Stimulated activated CD4-positive, alpha-beta T cell treated with anti-CD3 and anti-CD28 coated beads, Interleukin-2, amount 100 ng/mL, for 24 hours (primary cell): ENCODE results near the gene NFATC3.

Experiments
- DNase-seq, 2 donors: peaks; one replicate each; pipeline ENCODE4 v3.0.0-alpha.2; 2020

The NFATC3 gene

DNA sequence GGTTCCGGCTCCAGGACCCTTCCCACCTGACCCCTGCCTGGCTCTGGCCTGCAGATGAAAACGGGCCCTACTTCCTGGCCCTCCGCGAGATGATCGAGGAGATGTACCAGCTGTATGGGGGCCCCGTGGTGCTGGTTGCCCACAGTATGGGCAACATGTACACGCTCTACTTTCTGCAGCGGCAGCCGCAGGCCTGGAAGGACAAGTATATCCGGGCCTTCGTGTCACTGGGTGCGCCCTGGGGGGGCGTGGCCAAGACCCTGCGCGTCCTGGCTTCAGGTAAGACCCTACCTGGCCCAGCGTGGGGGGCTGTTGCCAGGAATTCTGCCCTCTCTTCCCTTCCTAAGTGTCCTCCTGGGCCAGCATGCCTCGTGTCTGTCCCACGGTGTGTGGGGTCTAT is 170.5 kb downstream of the NFATC3 start:
- DNase-seq = no peak

DNA sequence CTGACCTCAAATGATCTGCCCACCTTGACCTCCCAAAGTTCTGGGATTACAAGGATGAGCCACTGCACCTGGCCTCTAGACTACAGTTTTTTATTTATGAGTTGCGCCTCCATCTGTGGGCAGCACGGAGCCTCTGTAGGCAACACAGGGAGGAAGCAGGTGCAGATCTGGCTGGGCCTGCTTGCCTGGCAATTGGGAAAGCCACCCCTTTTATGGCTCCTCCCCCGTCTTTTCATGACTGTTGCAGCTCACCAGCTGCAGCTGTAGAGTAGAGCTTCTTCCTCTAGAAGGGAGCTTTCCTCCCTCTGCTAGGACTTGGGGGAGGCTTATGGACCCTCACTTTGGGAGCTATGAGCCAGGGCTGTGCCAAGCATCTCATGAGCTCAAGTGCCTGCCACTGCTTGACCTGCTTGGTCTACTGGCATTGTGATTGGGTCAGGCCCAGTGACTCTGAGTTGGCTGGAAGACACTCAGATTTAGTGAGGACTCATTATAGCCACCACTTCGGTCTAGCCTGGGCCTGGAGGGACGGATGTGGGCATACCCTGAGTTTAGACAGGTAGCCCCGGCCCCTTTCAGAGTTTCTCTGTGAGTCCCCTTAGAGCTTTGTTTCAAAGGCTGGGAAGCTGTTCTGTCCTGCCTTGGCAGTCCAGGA is 172.2 kb downstream of the NFATC3 start:
- no peak for DNase-seq

DNA sequence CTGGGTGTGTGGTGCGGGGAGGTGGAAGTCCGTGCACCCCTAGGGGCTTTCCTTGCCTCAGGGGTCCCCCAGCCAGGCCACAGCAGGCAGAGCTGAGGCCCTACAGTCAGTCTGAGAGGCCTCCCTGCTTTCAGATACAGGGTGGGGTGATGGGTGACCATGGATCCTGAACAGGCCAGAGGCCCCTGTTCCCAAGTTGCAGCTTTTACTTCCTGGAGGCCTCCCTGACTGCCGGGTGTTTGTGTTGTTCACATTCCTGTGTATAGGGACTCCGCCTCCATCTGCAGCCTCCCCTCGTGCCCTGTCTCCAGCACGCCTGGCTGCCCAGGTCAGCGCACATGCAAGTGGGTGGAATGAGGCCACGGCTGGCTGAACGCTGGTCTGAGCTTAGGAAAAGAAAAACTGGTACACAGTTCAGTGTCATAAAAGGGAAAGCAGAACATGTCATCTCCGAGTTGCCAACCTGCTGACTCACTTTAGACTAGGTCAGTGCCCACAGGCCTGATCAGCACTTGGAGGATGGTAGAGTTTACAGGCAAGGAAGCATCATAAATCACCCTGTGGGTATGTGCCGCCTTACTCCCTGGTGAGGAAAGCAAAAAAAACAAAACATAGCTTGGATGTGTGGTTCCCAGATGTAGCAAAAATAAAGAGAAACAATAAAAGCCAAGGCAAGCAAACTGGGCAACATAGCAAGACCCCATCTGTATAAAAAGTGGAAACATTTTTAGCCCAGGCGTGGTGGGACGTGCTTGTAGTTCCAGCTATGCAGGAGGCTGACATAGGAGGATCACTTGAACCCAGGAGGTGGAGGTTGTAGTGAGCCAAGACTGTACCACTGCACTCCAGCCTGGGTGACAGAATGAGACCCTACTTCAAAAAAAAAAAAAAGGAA is 173.0 kb downstream of the NFATC3 start:
- DNase-seq = no peak

DNA sequence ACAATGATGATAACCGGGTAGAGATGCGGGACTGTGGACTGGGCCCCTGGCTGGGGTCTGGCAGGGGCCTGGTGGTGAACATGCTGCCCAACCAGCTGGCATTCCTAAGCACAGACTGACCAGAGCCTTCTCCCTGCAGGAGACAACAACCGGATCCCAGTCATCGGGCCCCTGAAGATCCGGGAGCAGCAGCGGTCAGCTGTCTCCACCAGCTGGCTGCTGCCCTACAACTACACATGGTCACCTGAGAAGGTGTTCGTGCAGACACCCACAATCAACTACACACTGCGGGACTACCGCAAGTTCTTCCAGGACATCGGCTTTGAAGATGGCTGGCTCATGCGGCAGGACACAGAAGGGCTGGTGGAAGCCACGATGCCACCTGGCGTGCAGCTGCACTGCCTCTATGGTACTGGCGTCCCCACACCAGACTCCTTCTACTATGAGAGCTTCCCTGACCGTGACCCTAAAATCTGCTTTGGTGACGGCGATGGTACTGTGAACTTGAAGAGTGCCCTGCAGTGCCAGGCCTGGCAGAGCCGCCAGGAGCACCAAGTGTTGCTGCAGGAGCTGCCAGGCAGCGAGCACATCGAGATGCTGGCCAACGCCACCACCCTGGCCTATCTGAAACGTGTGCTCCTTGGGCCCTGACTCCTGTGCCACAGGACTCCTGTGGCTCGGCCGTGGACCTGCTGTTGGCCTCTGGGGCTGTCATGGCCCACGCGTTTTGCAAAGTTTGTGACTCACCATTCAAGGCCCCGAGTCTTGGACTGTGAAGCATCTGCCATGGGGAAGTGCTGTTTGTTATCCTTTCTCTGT is 174.0 kb downstream of the NFATC3 start:
- no peak for DNase-seq

DNA sequence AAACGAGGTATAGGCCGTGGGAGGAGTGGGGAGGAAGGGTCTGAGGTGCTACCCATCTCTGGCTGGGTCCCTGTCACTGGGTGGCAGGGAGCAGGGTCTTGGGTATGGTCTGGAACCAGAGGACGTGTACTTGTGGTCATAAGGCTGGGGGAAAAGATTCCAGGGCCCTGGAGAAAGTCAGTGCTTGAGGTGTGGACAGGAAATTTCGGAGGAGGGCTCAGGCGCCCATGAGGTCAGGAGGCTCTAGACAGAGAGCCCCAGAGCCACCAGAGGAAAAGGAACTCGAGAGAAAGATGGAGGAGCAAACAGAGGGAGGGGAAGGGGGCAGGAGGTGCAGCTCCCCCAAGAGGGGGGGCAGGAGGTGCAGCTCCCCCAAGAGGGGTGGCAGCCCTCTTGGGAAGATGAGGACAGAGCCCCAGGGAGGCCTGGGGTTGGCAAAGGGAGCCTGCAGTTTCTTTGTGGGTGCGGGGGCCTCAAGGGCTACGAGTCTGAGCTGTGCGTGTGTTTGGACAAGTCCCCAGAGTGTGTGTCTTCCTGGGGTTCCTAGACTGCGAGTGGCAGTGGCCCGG is 178.5 kb downstream of the NFATC3 start:
- DNase-seq = no peak

DNA sequence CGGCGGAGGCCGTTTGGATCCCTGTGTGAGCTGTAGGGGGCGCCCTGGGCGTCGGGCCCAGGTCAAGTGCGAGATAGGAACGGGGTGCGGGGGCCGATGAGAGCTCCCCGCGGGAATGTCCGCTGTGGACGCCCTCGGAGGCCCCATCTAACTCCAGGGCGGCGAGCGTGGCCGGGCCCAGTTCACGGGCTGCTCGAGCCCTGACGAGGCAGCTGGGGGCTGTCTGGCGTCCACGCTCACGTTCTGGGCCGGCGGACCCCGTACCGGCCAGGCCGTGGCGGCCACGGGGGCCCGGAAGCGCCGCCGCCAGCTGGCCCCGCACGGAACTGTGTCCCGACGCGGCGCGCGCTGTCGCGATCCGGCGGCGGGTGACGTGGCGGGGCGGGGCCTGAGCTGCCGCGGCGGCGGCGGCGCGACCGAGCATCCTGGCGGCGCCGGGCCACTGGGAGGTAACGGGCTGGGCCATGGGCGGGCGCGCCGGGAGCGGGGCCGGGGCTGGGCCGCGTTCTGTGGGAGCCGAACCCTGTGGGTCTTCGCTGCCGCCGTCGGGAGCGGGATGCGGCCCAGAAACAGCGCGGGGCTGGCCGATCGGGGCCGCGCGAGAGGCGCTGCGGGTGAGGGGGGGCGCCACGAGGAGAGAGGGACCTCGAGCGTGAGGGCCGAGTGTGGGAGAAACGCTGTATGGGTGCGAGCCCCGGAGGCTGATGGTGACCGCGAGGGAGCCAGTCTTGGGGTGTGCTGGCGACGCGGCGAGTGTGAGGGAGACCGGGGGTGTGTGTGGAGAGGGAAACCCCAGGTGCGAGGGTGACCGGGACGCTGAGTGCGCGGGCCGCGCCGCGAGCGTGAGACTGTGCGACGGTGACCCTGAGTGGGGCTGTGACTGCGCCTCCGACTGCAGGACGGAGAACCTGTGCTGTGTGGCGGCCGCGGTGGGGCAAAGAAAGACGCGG is 179.2 kb downstream of the NFATC3 start, which contains the start of gene SLC7A6:
SLC7A6 (plus strand) TSS at position 399 of the 950 bp plus-strand sequence. CDS start 10,201 bp downstream, outside the sequence.
- DNase-seq = peak; percentile 88 to 90

DNA sequence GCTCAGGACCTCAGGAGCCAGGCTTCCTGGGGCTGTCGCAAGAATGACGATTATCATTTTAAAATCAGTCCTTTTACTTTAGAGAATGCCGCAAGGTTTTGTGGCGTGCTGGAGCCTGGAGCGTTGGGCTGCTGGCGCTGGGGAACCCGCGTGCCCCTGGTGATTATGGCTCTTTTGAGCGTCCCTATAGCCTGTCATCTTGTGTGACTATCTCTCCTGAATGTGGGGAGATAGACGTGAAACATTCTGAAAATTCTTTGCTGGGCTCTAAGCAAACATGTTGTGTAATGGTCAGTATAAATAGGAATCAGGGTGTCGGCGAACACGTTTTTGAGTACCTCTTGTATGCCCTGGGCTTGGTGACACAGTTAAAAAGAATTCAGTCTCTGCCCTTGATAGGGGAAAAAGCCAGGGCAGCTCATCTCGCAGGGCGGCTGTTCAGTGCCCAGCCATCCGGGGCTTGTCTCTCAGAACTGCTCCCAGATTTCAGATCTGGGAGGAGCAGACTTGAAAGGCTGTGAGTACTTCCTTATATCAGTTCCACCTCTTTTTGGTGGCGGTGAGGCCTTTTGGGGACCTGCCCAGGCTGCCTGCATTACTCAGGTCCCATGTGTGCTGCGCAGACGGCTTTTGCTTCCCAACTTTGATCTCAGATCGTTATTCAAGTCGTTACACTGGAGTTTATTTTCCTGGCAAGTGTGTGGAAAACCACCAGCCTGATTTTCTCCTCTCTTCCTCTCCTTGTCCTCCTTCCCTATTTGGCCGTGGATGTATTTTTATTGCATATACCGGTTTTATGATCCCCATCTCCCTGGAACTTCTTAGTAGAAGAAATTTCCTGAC is 180.1 kb downstream of the NFATC3 start:
- peak; percentile 54 to 63 for DNase-seq

DNA sequence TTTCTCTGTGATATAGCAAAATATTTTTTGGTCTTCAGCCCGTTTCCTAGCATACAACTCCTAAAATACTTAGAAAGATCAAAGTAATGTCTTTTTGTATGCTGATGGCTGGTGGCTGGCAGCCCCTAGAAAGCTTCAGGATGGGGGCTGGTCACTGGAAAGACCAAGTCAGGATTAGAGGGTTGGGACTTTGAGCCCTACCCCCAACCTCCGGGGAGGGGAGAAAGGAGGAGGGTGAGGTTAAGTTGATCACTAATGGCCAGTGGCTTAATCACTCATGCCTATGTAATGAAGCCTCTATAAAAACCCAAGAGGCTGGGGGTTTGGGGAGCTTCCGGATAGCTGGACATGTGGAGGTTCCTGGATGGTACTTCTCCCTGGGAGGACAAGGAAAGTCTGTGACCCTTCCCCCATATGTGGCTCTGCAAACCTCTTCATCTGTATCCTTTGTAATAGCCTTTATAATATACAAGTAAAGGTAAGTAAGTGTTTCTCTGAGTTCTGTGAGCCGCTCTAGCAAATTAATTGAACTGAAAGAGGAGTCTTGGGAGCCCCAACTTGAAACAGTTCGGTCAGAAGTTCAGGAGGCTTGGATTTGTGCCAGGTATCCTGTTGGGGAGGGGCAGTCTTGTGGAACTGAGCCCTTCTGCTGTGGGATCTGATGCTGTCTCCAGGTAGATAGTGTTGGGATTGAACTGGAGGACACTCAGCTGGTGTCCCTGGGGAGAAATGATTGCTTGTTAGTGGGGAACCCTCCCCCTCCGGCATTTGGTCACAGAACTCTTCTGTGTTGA is 182.6 kb downstream of the NFATC3 start:
- DNase-seq = no peak

DNA sequence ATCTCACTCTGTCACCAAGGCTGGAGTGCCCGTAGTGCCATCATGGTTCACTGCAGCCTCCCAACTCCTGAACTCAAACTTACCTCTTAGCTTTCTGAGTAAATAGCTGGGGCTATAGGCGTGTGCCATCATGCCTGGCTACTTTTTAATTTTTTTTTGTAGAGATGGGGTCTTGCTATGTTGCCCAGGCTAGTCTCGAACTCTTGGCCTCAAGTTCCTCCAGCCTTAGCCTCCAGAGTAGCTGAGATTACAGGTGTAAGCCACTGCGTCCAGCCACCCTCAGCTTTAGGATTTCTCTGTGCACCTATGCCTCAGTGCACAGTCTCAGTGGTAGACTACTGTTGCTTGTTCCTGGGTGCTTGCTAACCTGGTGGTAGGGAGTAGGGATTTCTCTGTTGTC is 184.6 kb downstream of the NFATC3 start:
- no peak for DNase-seq

DNA sequence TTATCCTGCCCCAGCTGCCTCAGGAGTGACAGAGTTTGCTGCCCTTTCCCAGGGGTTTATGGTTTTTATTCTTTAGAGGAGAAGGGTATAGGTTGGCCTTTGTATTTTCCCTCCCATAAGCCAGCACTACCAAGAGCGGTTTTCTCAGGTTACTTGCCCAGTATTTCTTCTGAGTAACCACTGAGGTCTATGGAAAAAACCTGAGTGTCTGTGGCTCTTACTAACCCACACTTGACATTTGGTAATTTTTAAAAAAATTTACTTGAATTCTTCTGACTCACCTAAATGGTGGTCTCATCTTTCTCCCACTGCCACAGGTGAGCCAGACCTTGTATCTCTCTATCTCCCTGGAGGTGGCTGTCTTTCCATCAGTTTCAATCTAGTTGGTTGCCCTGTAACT is 185.2 kb downstream of the NFATC3 start:
- no peak for DNase-seq

DNA sequence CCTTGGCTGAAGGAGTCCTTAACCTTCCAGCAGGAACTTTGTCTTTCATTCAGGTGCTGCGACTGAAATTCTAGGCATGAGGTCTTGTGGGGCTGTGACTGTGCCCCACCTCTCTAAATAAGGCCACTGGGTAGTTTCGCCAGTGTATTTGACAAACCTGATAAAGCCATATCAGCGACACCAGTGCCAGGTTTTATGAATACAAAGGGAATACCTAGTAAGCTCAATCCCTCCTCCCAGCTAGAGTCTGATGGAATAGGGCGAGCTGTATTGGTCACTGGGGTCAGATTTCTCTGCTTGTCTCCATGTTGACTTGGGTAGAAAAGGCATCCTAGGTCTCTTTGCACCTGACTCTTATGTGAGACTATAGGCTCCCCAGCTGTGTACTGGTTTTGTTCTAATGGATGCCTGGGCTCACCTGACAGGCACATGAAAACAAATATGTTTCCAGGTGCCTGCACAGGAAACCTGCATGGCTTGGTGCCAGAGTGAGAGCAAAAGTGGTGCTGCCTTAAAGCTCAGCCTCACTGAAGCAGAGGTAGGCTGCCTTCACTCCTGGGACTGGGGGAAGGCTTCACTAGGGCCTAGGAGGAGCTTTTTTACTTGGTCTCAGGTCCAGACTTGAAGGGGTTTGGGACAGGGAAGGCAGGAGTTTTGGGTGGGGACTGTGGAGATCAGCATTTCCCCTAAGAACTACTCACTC is 187.5 kb downstream of the NFATC3 start:
- peak in 1 of 2 donors; percentile 35 for DNase-seq

DNA sequence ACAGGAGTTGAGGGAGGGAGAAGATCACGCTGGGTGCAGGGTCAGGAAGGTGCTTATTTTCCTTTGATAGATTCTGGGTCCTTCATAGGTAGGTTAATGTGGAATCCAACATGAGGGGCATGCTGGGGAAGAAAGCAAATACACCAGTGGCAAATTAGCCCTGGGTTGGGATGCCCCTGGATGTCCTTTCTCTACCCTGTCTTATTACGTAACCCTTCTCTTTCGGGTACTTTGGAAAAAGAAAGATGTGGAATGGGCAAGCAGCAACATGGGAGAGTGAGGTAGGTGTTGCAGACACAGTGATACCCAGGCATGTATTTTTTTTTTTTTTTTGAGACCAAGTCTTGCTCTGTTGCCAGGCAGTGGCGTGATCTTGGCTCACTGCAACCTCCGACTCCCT is 188.3 kb downstream of the NFATC3 start:
- no peak for DNase-seq

DNA sequence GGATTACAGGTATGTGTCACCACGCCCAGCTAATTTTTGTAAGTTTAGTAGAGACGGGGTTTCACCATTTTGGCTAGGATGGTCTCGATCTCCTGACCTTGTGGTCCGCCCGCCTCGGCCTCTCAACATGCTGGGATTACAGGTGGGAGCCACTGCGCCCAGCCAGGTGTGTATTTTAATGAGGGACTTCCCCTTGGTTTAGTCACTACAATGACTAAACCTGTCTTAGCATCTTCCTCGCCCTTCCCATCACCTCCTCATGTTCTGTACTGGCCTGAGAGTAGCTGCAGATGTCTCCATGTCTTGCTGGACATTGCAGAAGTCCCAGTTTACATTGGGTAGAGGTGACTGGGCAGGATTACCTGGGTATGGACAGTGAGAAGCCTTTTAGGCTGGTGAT is 188.7 kb downstream of the NFATC3 start:
- DNase-seq = no peak

DNA sequence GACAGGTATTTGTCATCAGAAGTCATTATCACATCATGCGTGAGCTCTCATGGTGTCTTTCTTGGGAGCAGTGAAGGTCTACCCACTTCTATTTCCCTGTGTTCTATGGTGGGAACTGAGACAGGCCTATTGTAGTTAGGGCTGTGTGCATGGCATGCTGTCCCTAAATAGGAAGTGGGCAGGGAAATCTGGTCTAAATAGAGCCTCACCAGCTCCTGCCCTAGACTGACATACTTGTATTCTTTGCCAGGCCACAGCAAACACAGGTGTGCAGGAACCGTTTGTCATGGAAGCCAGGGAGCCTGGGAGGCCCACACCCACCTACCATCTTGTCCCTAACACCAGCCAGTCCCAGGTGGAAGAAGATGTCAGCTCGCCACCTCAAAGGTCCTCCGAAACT is 189.3 kb downstream of the NFATC3 start:
- DNase-seq = no peak

DNA sequence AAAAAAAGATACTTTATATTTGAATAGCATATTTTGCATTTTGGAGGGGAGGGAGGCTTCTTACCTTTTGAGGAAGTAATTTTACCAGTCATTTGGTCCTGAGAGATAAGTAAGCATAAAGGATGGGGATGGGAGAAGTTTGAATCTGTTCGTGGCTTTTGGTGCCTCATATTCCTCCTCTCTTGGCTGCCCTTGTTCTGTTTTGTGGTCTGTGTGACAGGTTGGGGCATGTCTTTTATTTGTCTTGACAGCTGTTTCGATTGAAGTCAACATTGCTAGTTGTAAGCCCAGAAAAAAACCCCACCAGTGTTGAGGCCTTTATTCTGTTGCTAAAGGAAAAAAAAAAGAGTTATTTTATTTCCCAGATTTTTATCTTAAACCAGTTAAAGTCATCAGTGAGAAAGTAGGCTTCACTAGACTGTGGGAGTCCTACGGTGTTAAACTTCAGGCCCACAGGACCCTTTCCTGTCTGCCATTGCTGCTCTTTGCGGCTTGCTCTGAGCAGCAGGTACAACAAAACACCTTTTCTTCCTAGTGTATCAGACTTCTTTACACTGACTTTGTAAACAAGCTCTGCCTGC is 190.5 kb downstream of the NFATC3 start:
- no peak for DNase-seq

DNA sequence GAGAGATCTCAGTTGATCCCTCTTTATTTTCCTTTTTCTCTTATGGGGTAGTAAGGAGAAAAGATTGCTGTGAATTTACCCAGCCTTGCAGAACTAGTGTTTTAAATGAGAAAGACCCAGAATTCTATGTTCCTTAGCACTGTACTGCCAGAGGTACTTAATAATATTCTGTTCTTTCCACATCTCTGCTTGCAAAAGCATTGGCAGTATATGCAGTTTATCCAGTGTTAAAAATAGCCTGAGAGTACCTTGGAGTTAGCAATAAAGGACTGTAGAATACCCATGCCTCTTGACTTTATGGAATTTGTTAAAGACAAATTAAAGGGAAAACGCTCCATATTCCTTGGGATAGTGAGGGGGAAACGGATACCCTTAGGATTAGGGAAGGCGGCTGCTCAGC is 191.1 kb downstream of the NFATC3 start:
- no peak for DNase-seq
